PFSK-1 (cell line): Measurements from ENCODE around the gene PDX1.

Experiments used
- REST ChIP-seq, 2 experiments: IDR thresholded peaks; 2 replicates each; pipeline versions ENCODE4 v1.6.1 to v1.8.0; 2011 to 2012; ENCODE audit warnings: low read depth in 2 of 2, low read length in 2 of 2, control low read depth in 1 of 2, inconsistent platforms in 1 of 2, mild to moderate bottlenecking in 1 of 2, moderate library complexity in 1 of 2; ENCODE audit not compliant: insufficient read depth in 1 of 2
- TAF1 ChIP-seq: IDR thresholded peaks from 2 replicates; pipeline ENCODE4 v1.6.1; 2012; ENCODE audit warnings: low read length, control low read depth, borderline replicate concordance; ENCODE audit not compliant: insufficient read depth

- no peak for TF ChIP-seq TAF1
- no peak for TF ChIP-seq REST (IDR thresholded peaks at IDR 0.05; ENCODE audit: insufficient read depth in 1 of 2, low read depth in 2 of 2, low read length in 2 of 2)
These were observed 43.7 kb downstream of the PDX1 start for GRCh38 chr13:27963491-27963890.
